Activated naive CD4-positive, alpha-beta T cell treated with anti-CD3 and anti-CD28 coated beads for 36 hours (primary cell): ENCODE measurements around the gene PARK7. TPM values are rescaled to one million over a fixed set of nuclear protein-coding genes. Genes with fewer than 3 reads are reported as not detected.

ENCODE experiments used
- CTCF ChIA-PET: fragments of 350-600 bp; sonication (Branson Sonifier 250); formaldehyde crosslinking; loops from one replicate; lab custom pipeline; 2021; ENCODE audit warnings: antibody characterized with exemption; lab: Charles Lee
- DNase-seq: peaks from one replicate; pipeline ENCODE4 v3.0.0-alpha.2; 2020
- H3K27ac Mint-ChIP-seq: one replicate; pipeline ENCODE4 v1.8.0; 2021; ENCODE audit warnings: mild to moderate bottlenecking, mixed read lengths
- H3K27me3 Mint-ChIP-seq: one replicate; pipeline ENCODE4 v1.8.0; 2021; ENCODE audit warnings: low read depth, mixed read lengths
- H3K36me3 Mint-ChIP-seq: one replicate; pipeline ENCODE4 v1.8.0; 2021; ENCODE audit warnings: low read depth, mixed read lengths
- H3K4me1 Mint-ChIP-seq: one replicate; pipeline ENCODE4 v1.8.0; 2021; ENCODE audit warnings: low read depth, mixed read lengths
- H3K4me3 Mint-ChIP-seq: one replicate; pipeline ENCODE4 v1.8.0; 2021; ENCODE audit warnings: mild to moderate bottlenecking, moderate library complexity, mixed read lengths
- H3K9me3 Mint-ChIP-seq: one replicate; pipeline ENCODE4 v1.8.0; 2021; ENCODE audit warnings: mixed read lengths
- intact Hi-C: fragments of 100-400 bp; cut with micrococcal nuclease; formaldehyde crosslinking; loops from one replicate; pipeline ENCODE4 v1.15.1; 2023
- total RNA-seq, 2 experiments: library from RNA; stranded (reverse); gene quantifications; one replicate each; pipeline ENCODE4 v1.2.3, GENCODE V29; 2021

PARK7 gene
- total RNA-seq, 2 experiments from 2014 or later = 373 to 397 TPM

GRCh38 chr1:8015036-8015808 is 53.7 kb downstream of the PARK7 start:
- Mint-ChIP-seq H3K27me3 (peaks cover 14% of the 10 kb centered on the region), H3K36me3 (no peaks in the 10 kb centered on the region), H3K4me1 (no peaks in the 10 kb centered on the region), H3K9me3 (no peaks in the 10 kb centered on the region), H3K27ac (no peak overlapping the region), H3K4me3 (no peak overlapping the region)
- CTCF ChIA-PET = interaction anchor here (0.5 to 4.8 kb wide), 30 partner anchors 9 to 834 kb away, joined by 3 to 54 read pairs (median 4); partner anchors contain the start of gene SLC45A1
- intact Hi-C loops = loop anchor here (1.0 to 10.0 kb wide), 3 partner anchors 299 to 710 kb away; no protein-coding TSS in a partner anchor
- peak; percentile 56 for DNase-seq

DNA sequence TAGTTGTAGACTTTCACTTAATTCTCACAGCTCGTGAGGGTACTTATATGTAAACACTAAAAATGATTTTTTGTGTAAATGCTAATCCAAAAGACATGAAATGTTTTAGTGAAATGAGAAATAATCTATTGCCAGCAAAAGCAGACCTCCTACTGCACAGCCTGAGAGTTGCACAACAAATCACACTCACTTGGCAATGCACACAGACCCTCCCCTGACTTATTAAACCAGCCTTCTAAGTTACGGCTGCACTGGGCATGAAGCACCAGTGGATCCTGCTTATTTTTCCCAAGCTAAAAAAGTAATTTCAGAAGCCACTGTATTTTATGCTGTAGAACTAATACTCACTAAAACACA is 54.3 kb downstream of the PARK7 start:
- Mint-ChIP-seq H3K36me3 (no peaks in the 10 kb centered on the region), H3K27ac (no peak overlapping the region), H3K27me3 (peaks cover 14% of the 10 kb centered on the region), H3K4me3 (no peak overlapping the region), H3K4me1 (no peaks in the 10 kb centered on the region), H3K9me3 (no peaks in the 10 kb centered on the region)
- CTCF ChIA-PET = interaction anchor here (0.5 to 4.8 kb wide), 24 partner anchors 9 to 833 kb away, joined by 3 to 54 read pairs (median 4); partner anchors contain the start of gene SLC45A1
- DNase-seq = no peak
- intact Hi-C loops = loop anchor here (1.0 to 10.0 kb wide), 3 partner anchors 299 to 709 kb away; no protein-coding TSS in a partner anchor

DNA sequence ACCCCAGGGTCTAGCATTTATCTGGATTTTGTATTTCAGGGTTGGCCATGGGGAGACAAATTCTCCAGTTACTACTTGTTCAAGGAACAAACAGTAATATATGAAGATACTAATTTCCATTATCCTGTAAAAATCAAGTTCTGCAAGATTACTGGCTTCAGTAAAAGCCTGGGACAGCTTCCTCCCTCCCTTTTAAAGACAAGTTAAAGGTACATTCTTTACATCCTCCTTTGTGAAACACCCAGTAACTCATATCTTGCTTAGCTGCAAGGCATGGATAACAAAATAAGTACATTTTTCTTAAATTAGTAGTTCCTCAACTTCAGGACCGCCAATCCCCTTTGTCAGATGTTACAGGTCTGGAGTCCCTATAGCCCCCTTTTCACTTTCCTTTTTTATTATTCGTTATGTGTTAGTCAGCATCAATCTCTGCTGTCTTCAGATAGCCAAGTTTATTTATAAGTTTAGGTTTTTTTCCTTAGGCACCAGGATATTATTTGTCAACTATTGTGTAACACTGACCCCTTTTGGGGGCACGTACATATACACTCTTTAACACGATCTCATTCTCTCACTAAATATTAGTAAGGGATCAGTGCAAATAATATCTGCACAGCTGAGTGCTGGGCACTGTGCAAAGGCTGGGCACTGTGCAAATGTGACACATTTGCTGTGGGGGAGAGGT is 54.8 kb downstream of the PARK7 start:
- H3K27ac Mint-ChIP-seq = no peak overlapping the region
- no peaks in the 10 kb centered on the region for H3K4me1 Mint-ChIP-seq
- intact Hi-C loops = loop anchor here (10.0 kb wide), 1 partner anchor 708 kb away; no protein-coding TSS in a partner anchor
- CTCF ChIA-PET = interaction anchor here (0.6 to 4.8 kb wide), 18 partner anchors 8 to 349 kb away, joined by 3 to 54 read pairs (median 4); partner anchors contain the start of gene SLC45A1
- H3K36me3 Mint-ChIP-seq = no peaks in the 10 kb centered on the region
- H3K27me3 Mint-ChIP-seq = peaks cover 14% of the 10 kb centered on the region
- H3K4me3 Mint-ChIP-seq = no peak overlapping the region
- H3K9me3 Mint-ChIP-seq = no peaks in the 10 kb centered on the region
- DNase-seq = no peak

GRCh38 chr1:8016895-8017241 is 55.4 kb downstream of the PARK7 start:
- intact Hi-C loops = loop anchor here (10.0 kb wide), 1 partner anchor 708 kb away; no protein-coding TSS in a partner anchor
- Mint-ChIP-seq H3K4me3 (no peak overlapping the region), H3K27me3 (peaks cover 14% of the 10 kb centered on the region), H3K36me3 (no peaks in the 10 kb centered on the region), H3K9me3 (no peaks in the 10 kb centered on the region), H3K27ac (no peak overlapping the region), H3K4me1 (no peaks in the 10 kb centered on the region)
- CTCF ChIA-PET = interaction anchor here (0.6 to 4.4 kb wide), 5 partner anchors 41 to 334 kb away, joined by 3 to 54 read pairs (median 4); no protein-coding TSS in a partner anchor
- no peak for DNase-seq

DNA sequence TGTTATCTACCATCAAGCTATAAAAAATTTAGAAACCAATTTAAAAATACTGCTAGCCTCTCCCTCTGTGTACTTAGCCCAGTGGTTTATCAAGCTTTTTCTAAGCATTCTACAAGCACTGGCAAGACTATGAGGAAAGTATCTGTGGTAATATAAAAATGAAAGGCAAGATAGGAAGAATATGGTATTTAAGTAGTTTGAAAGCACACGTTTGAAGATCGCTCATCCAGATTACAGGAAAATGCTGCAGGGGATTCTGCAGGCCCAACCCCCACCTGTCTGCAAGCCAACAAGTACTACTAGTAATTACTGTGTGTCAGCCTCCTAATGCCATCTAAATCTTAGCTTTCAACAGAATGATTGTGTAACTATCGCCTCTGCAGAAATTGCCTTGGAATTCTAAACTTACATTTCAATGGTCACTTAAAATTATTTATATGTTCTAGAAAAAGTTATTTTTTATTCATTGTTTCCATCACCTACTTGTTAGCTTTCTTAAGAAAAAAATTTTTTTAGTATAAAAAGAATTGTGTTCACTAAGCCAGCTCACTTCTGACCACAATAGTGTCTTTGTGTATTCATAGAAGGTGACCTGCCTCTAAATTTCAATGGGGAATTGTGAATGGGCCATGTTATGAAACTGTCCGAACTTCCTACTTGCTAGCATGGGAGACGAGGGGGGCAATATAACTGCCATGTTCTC is 56.1 kb downstream of the PARK7 start:
- Mint-ChIP-seq H3K27ac (no peak overlapping the region), H3K9me3 (no peaks in the 10 kb centered on the region), H3K4me1 (no peaks in the 10 kb centered on the region), H3K4me3 (no peak overlapping the region), H3K36me3 (no peaks in the 10 kb centered on the region), H3K27me3 (peaks cover 14% of the 10 kb centered on the region)
- DNase-seq = no peak
- CTCF ChIA-PET = interaction anchor here (0.6 to 4.4 kb wide), 5 partner anchors 186 to 342 kb away, joined by 3 to 54 read pairs (median 3); no protein-coding TSS in a partner anchor
- intact Hi-C loops = loop anchor here (10.0 kb wide), 1 partner anchor 707 kb away; no protein-coding TSS in a partner anchor

GRCh38 chr1:8018492-8019228 is 57.1 kb downstream of the PARK7 start:
- DNase-seq = no peak
- H3K4me3 Mint-ChIP-seq = no peak overlapping the region
- peaks cover 15% of the 10 kb centered on the region for H3K27me3 Mint-ChIP-seq
- no peaks in the 10 kb centered on the region for H3K4me1 Mint-ChIP-seq
- no peaks in the 10 kb centered on the region for H3K9me3 Mint-ChIP-seq
- H3K36me3 Mint-ChIP-seq = no peaks in the 10 kb centered on the region
- no peak overlapping the region for H3K27ac Mint-ChIP-seq
- intact Hi-C loops = loop anchor here (10.0 kb wide), 1 partner anchor 706 kb away; no protein-coding TSS in a partner anchor
- CTCF ChIA-PET = interaction anchor here (0.8 to 2.5 kb wide), 3 partner anchors 11 to 330 kb away, joined by 3 to 11 read pairs (median 4); no protein-coding TSS in a partner anchor

DNA sequence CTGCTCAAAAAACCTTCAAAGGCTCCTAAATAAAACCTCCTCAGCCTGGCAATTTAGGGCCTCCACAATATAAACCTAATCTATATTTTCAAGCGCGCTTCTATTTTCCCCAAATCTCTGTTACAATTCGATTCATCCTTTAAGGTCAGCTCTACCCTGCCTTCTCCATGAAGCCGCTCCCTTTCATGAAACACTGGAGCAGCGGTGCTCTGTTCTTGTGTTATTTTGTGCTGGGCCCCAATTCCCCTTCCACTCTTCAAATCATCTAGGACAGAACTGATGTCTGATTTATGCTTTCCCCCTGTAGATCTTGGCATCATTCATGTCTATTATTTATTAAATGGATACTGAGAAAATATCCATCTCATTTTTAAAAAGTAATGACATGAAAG is 57.7 kb downstream of the PARK7 start:
- Mint-ChIP-seq H3K27ac (no peak overlapping the region), H3K27me3 (peaks cover 19% of the 10 kb centered on the region), H3K36me3 (no peaks in the 10 kb centered on the region), H3K4me1 (no peaks in the 10 kb centered on the region), H3K4me3 (no peak overlapping the region), H3K9me3 (no peaks in the 10 kb centered on the region)
- intact Hi-C loops = loop anchor here (10.0 kb wide), 1 partner anchor 706 kb away; no protein-coding TSS in a partner anchor
- no peak for DNase-seq
- CTCF ChIA-PET = interaction anchor here (0.8 to 2.5 kb wide), 3 partner anchors 10 to 329 kb away, joined by 3 to 11 read pairs (median 4); no protein-coding TSS in a partner anchor

- Mint-ChIP-seq H3K4me1 (peaks cover under 1% of the 10 kb centered on the region), H3K36me3 (no peaks in the 10 kb centered on the region), H3K27me3 (peaks cover 24% of the 10 kb centered on the region), H3K4me3 (no peak overlapping the region), H3K27ac (no peak overlapping the region), H3K9me3 (no peaks in the 10 kb centered on the region)
- no peak for DNase-seq
- CTCF ChIA-PET = interaction anchor here (1.6 to 2.5 kb wide), 2 partner anchors 295 to 328 kb away, joined by 4 to 11 read pairs; no protein-coding TSS in a partner anchor
- intact Hi-C loops = no loop called here
Measured at GRCh38 chr1:8020032-8020431, 58.5 kb downstream of the PARK7 start.

- intact Hi-C loops = no loop called here
- H3K4me1 Mint-ChIP-seq = peaks cover 7% of the 10 kb centered on the region
- DNase-seq = no peak
- H3K27me3 Mint-ChIP-seq = peaks cover 25% of the 10 kb centered on the region
- H3K36me3 Mint-ChIP-seq = no peaks in the 10 kb centered on the region
- CTCF ChIA-PET = no interaction called here
- no peak overlapping the region for H3K27ac Mint-ChIP-seq
- no peaks in the 10 kb centered on the region for H3K9me3 Mint-ChIP-seq
- H3K4me3 Mint-ChIP-seq = no peak overlapping the region
Measured at GRCh38 chr1:8021676-8022266, 60.3 kb downstream of the PARK7 start.

GRCh38 chr1:8022395-8023286 is 61.1 kb downstream of the PARK7 start:
- Mint-ChIP-seq H3K27me3 (peaks cover 26% of the 10 kb centered on the region), H3K4me1 (peaks cover 9% of the 10 kb centered on the region), H3K4me3 (no peak overlapping the region), H3K9me3 (no peaks in the 10 kb centered on the region), H3K36me3 (no peaks in the 10 kb centered on the region), H3K27ac (no peak overlapping the region)
- CTCF ChIA-PET = no interaction called here
- intact Hi-C loops = no loop called here
- no peak for DNase-seq
